Measurements from ENCODE around the gene KRTAP6-2.

The KRTAP6-2 gene

DNA sequence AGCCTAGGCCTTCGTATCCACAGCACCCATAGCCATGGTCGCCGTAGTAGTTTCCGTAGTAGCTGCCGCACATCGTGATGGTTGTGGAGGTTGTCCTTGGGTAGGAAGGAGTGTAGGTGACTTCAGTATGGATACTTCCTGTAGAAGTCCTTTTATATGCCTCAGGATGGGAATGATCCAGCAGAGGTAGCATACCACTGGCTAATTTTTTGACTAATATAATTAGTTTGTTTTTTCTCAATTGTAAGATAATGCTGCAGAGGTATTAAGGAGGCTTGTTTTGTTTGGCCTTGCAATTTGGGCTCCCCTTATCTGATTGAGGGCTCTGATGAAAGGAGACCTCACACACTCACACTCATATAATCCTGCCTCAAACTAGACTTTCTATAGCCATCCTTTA, at the start of gene KRTAP6-2:
TSS of gene KRTAP6-2 (minus strand) at position 101 of the 400 bp plus-strand sequence. CDS start at position 73, 28 bp downstream.
- DNase-seq = no peak

DNA sequence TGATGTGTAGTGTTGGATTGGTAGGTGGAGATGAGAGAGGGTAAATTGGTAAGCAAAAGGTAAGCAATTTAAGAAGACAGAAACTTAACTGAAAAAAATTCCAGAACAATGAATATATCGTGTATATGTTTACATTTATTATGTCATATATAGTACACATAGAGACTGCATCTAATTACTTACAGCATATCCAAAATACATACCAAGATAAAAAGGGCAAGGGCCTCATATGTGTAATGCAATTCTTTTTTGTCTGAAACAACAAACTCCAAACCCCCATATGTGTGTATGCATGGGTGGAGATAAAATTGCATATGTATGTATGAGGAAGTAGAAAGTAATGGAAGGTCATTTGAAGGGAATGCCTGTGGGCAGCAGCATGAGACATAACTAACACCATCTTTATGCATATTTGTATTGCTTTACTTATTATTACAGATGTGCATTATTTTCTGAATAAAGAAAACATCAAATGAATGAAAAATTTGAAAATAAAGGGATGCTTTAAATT, 48.3 kb upstream of the KRTAP6-2 start:
- no peak for DNase-seq

- no peak for DNase-seq
Observed at GRCh38 chr21:30642564-30642963, 43.9 kb upstream of the KRTAP6-2 start, which contains the start of gene KRTAP20-3. Gene KRTAP20-3 (plus strand): TSS chr21:30642864.

DNA sequence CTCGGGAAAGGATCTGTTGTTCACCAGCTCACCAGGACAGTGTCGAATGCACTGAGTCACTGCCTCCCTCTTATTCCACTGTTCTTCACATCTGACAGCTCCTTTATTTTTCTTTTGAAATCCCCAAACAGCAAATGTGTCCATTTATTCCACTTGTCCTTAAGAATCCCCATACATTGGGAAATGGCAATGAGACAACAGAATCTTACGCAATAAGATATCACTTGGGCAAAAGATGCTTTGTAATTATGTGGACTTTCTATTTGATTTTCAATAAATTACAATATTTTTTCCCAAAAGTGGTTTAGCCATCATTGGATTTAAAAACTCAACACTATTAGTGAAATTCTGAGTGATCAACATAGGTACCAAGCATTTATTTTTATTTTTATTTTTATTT, 40.0 kb upstream of the KRTAP6-2 start:
- no peak for DNase-seq

DNA sequence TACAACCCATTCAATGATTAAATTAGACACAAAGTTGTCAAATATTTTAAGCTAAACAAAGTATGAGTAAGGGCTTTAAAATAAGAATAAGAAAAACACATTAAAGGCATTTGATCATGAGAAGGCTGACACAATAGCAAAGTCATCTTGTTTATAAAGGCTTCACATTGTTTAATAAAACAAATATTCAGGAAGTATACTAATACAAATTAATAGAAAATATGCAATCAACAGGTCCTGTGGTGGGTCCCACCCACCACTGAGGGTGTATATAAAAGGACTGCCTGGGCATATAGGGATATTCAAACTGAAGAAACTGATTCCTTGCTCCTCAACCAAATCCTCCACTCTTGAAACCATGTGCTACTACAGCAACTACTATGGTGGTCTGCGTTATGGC, 36.2 kb upstream of the KRTAP6-2 start, which contains the start of gene KRTAP20-2:
TSS of gene KRTAP20-2 (plus strand) at position 301 of the 400 bp plus-strand sequence. CDS start at position 359, 58 bp downstream.
- DNase-seq = no peak

- no peak for DNase-seq
Observed at GRCh38 chr21:30629200-30629599, 30.5 kb upstream of the KRTAP6-2 start.

- DNase-seq = no peak
Observed at GRCh38 chr21:30628109-30628508, 29.4 kb upstream of the KRTAP6-2 start.

DNA sequence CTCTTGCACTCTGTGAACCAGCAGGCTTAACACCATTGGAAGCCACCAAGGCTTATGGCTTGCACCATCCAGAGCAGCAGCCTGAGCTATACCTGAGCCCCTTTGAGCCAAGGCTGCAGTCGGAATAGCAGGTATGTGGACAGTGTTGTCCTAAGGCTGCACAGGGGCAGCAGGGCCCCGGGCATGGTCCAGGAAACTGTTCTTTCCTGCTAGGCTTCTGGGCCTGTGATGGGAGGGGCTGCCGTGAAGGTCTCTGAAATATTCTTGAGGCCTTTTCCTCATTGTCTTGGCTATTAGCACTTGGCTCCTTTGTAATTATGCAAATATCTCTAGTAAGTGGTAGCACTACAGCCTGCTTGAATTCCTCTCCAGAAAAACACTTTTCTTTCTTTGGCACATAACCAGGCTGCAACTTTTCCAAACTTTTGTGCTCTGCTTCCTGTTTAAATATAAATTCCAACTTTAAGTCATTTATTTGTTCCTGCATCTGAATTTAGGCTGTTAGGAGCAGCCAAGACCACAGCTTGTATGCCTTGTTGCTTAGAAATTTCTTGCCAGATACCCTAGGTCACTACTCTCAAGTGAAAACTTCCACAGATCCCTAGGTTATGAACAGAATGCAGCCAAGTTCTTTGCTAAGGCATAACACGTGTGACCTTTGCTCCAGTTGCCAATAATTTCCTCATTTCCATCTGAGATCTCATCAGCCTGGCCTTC, 26.9 kb upstream of the KRTAP6-2 start:
- DNase-seq = no peak

GRCh38 chr21:30623362-30623761, 24.7 kb upstream of the KRTAP6-2 start:
- no peak for DNase-seq

DNA sequence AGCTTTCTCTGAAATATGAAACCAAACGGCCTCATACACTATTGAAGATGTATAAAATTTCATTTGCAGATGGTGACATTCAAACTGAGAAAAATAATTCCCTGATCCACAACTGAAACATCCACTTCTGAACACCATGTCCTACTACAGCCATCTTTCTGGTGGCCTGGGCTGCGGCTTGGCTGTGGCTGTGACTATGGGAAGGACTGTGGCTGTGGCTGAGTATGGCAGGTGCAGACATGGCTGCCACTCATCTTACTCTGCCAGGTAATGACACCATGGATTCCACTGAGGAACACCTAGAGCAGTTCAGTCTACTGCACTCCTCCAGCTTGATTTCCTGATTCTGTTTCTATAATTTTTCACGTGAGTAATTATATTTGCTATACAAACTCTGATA, 21.8 kb upstream of the KRTAP6-2 start, which contains the start of gene KRTAP20-4:
TSS of gene KRTAP20-4 (plus strand) at position 106 of the 400 bp plus-strand sequence.
- no peak for DNase-seq

GRCh38 chr21:30620080-30620479, 21.4 kb upstream of the KRTAP6-2 start:
- no peak for DNase-seq

- DNase-seq = no peak
Observed at GRCh38 chr21:30616125-30616524, 17.4 kb upstream of the KRTAP6-2 start, which contains the start of gene KRTAP20-1. Gene KRTAP20-1 (plus strand): TSS chr21:30616425. CDS start chr21:30616455, 30 bp downstream.

DNA sequence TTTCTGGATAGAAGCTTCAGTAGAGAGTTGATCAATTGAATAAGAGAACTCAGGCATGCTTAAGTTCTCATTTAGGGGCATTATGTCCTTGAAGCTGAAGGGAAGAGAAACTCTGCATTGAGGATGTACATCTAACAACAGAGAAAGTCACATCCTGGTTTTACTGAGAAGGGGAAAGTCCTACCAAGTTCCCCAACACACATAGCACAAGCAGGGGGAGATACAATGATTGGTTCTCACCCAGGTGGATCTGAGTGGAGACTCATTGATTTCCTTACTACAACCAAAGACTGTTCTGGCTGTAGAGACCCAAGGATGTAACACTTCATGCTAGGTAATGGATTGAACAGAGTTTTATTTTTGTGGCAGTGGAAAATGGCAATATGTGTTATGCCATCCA, 16.5 kb upstream of the KRTAP6-2 start:
- DNase-seq = no peak

DNA sequence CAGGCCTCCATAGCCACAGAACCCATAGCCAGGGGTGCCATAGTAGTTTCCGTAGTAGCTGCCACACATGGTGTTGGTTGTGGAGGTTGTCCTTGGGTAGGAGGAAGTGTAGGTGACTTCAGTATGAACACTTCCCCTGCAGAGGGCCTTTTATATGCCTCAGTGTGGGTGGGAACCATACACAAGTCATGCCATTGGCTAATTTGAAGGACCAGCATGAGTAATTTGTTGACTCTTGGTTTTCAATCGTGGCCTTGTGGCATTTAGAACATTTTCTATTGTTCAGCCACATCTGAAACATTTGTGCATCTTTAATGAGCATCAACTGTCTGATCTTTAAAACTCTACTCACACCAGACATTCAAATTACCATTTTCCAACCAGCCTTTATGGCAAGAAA, 15.1 kb upstream of the KRTAP6-2 start, which contains the start of gene KRTAP6-1:
TSS of gene KRTAP6-1 (minus strand) at position 95 of the 400 bp plus-strand sequence. CDS start at position 69, 26 bp downstream.
- no peak for DNase-seq

GRCh38 chr21:30612132-30612531, 13.4 kb upstream of the KRTAP6-2 start:
- no peak for DNase-seq

DNA sequence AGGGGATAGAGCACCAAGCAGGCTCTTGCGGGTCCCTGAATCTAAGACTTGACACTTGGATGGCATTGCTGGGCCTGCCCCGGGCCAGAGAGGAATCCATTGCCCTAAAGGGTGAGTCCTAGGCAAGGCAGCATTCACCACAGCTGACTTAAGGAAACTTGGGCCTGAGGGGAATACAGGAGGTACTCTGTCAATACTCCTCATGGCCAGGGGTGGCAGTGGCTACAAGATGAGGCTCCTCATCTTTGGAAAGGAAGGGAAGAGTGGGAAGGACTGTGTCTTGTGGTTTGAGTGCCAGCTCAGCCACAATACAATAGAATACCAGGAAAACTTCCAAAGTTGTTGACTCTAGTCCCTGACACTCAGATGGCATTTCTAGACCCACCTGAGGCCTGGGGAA, 7.3 kb upstream of the KRTAP6-2 start:
- no peak for DNase-seq

DNA sequence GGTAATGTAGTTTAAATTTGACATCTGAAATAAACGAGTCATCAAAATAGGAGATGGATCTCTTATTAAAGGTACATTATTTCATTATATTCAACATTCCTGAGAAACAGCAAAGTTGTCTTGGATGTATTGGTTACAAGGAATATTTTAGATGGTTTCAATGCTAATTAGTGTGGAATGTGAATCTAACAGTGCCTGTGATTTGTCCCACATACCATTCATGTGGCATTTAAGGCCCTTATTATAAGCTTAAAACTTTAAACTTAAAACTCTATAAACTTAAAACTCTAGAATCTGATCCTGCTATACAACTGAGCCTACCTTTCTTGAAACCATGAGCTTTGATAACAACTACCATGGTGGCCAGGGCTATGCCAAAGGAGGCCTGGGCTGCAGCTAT, 2.1 kb upstream of the KRTAP6-2 start, which contains the start of gene KRTAP22-1:
TSS of gene KRTAP22-1 (plus strand) at position 301 of the 400 bp plus-strand sequence.
- no peak for DNase-seq

DNA sequence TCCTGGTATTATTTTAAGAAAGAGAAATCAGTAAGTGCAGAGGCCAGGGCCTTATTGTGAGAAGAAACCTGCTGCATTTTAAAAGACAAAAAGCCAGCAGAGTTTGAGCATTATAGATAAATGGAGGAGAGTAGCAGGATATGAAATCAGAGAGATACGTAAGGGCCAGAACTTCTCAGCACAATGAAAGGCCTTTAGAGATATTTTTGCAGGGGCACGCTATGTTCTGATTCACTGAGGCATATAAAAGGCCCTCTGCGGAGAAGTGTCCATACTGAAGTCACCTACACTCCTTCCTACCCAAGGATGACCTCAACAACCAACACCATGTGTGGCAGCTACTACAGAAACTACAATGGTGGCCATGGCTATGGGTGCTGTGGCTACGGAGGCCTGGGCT, 6.6 kb downstream of the KRTAP6-2 start, which contains the start of gene KRTAP6-3:
TSS of gene KRTAP6-3 (plus strand) at position 301 of the 400 bp plus-strand sequence. CDS start at position 307, 6 bp downstream.
- DNase-seq = no peak

DNA sequence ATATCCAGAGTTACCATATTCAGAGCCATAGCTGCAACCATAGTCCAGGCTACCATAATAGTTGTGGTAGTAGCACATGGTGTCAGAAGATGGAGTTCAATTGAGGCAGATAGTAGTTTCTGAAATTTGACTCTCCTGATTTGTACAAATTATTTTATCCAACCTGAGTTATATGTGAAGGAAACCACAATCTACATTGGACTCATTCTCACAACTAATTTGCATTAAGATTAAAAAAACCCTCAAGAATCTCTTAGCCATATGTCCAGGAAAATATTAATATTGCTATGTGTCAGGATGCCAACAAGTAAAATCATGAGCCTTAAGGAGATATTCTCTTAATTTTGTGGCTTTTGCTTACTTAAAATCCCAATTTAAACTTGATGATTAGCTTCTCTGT, 8.4 kb downstream of the KRTAP6-2 start, which contains the start of gene KRTAP22-2:
TSS of gene KRTAP22-2 (minus strand) at position 101 of the 400 bp plus-strand sequence.
- DNase-seq = no peak

GRCh38 chr21:30582870-30583269, 15.8 kb downstream of the KRTAP6-2 start:
- no peak for DNase-seq

DNA sequence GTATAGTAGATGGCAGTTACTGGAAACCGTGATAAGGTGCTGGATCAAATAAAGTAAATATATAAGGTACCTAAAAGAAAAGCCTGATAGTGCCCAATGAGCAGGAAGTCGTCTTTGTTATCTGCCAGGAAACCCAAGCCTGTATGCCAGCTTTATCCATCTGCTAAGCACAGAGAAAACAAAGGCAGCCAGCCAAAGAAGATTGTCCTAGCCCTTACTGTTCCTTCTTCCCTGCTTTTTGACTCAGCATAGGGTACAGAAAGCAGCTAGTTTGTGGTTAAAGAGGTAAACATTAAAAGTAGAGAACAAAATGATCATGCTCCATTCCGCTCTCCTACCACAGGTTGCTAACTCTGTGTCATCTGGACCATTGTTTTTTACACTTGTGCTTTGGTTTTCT, 18.6 kb downstream of the KRTAP6-2 start:
- DNase-seq = no peak

GRCh38 chr21:30579346-30579745, 19.4 kb downstream of the KRTAP6-2 start:
- DNase-seq = no peak

DNA sequence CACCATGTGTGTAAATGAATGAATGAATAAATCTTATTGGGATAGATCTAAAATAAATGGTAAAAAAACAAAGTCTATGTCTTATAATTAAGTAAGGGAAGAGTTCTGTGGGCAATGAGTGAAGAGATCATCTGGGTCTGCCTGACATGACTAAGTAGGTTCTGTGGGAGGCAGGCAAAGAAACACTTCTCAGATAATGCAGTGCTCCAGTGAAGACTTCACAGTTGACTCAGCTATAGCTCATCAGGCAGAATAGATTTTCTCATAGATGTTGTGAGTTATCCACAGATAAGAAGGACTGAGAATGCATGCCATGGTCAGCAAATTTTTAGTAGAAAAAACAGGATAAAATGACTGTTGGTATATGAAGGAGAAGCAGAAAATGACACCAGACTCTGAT, 20.9 kb downstream of the KRTAP6-2 start:
- no peak for DNase-seq

- no peak for DNase-seq
Observed at GRCh38 chr21:30567617-30568016, 31.1 kb downstream of the KRTAP6-2 start.

Measured in NCI-H2227 treated with DMSO at 0.1 percent for 48 hours (cell line).